T-cell (primary cell): ENCODE data around the gene JSRP1. TPM values are rescaled to one million over a fixed set of nuclear protein-coding genes. Genes with fewer than 3 reads are reported as not detected.

Experiments
- ATAC-seq, 4 experiments: fragments of 200-7000 bp in 3 of 4; fragments of 150-1000 bp in 1 of 4; cut with Tn5 transposase; replicated peaks in 1 of 4; 1 replicate in 3 of 4; 2 replicates in 1 of 4; pipeline ENCODE4 v1.10.0; 2021; ENCODE audit warnings: moderate library complexity in 3 of 4, mild to moderate bottlenecking in 2 of 4, moderate number of reproducible peaks in 1 of 4
- CTCF ChIA-PET, 2 donors: fragments of 300-600 bp; sonication (Branson Sonifier 250); formaldehyde crosslinking; loops; one replicate each; lab custom pipeline; 2022; ENCODE audit warnings: antibody characterized with exemption in 2 of 2; lab: Charles Lee
- POLR2A ChIA-PET, 2 donors: fragments of 300-600 bp; sonication (Branson Sonifier 250); formaldehyde crosslinking; loops; one replicate each; lab custom pipeline; 2022; ENCODE audit warnings: antibody characterized with exemption in 2 of 2; lab: Charles Lee
- DNase-seq, 35 experiments: peaks; one replicate each; pipeline versions ENCODE4 v3.0.0 to v3.0.0-alpha.2; 2013 to 2023
- H3K27ac ChIP-seq: one replicate; pipeline ENCODE4 v1.5.1; 2013; ENCODE audit warnings: low read length
- H3K27me3 ChIP-seq, 2 experiments: replicated peaks in 1 of 2; 1 replicate in 1 of 2; 2 replicates in 1 of 2; pipeline versions ENCODE4 v1.6.1 to v1.7.0; 2013; ENCODE audit warnings: low read length in 1 of 2, mixed read lengths in 1 of 2; ENCODE audit not compliant: control insufficient read depth in 2 of 2, insufficient read depth in 2 of 2; ENCODE audit errors: extremely low read depth in 1 of 2
- H3K36me3 ChIP-seq, 2 donors: 1 replicate in 1 of 2; 2 replicates in 1 of 2; pipeline versions ENCODE4 v1.6.1 to v1.7.0; 2013; ENCODE audit warnings: low read length in 1 of 2; ENCODE audit not compliant: control insufficient read depth in 2 of 2, insufficient read depth in 1 of 2; ENCODE audit errors: extremely low read depth in 1 of 2
- H3K4me1 ChIP-seq, 2 experiments: 1 replicate in 1 of 2; 2 replicates in 1 of 2; pipeline versions ENCODE4 v1.6.1 to v1.7.0; 2013; ENCODE audit warnings: low read length in 2 of 2, mixed read lengths in 1 of 2; ENCODE audit not compliant: insufficient read depth in 2 of 2, control insufficient read depth in 1 of 2; ENCODE audit errors: extremely low read depth in 1 of 2
- H3K4me3 ChIP-seq, 2 donors: 1 replicate in 1 of 2; 2 replicates in 1 of 2; pipeline versions ENCODE4 v1.5.1 to v1.7.0; 2013; ENCODE audit warnings: mild to moderate bottlenecking in 2 of 2, low read length in 1 of 2, moderate library complexity in 1 of 2; ENCODE audit not compliant: control insufficient read depth in 1 of 2; ENCODE audit errors: extremely low read depth in 1 of 2
- H3K9me3 ChIP-seq: 2 replicates; pipeline ENCODE4 v1.7.0; 2013
- H3K27ac Mint-ChIP-seq, 2 donors: one replicate each; pipeline ENCODE4 v1.8.0; 2020 to 2021; ENCODE audit warnings: mild to moderate bottlenecking in 2 of 2, mixed read lengths in 2 of 2
- H3K27me3 Mint-ChIP-seq, 2 donors: one replicate each; pipeline ENCODE4 v1.8.0; 2021 to 2022; ENCODE audit warnings: mixed read lengths in 2 of 2
- H3K36me3 Mint-ChIP-seq: one replicate; pipeline ENCODE4 v1.8.0; 2021; ENCODE audit warnings: mixed read lengths
- H3K4me1 Mint-ChIP-seq, 3 donors: one replicate each; pipeline ENCODE4 v1.8.0; 2020 to 2022; ENCODE audit warnings: mixed read lengths in 3 of 3, mild to moderate bottlenecking in 1 of 3
- H3K4me3 Mint-ChIP-seq, 3 donors: one replicate each; pipeline ENCODE4 v1.8.0; 2020 to 2022; ENCODE audit warnings: mild to moderate bottlenecking in 3 of 3, mixed read lengths in 3 of 3, moderate library complexity in 3 of 3
- H3K9me3 Mint-ChIP-seq, 3 donors: one replicate each; pipeline ENCODE4 v1.8.0; 2020 to 2022; ENCODE audit warnings: mixed read lengths in 3 of 3
- WGBS: methylation state at CpG from one replicate; pipeline ENCODE4 v1.1.5; 2013; ENCODE audit warnings: missing lambda C conversion rate; ENCODE audit not compliant: insufficient coverage; 5-methylcytosine and 5-hydroxymethylcytosine counted together
- total RNA-seq, 35 experiments: library from RNA in 6 of 35; stranded (reverse) in 6 of 35; fragments of 120-200 nt in 1 of 35; gene quantifications; one replicate each; pipeline versions ENCODE4 v1.2.1 to v1.2.4 and lab custom pipeline; 2013 to 2026

JSRP1 gene
- total RNA-seq, 5 donors from 2014 or later (not counting 1 experiment from before 2014, with no cell fraction given), result 0.42 to 1.5 (median 1.0) TPM; not detected in 1

DNA sequence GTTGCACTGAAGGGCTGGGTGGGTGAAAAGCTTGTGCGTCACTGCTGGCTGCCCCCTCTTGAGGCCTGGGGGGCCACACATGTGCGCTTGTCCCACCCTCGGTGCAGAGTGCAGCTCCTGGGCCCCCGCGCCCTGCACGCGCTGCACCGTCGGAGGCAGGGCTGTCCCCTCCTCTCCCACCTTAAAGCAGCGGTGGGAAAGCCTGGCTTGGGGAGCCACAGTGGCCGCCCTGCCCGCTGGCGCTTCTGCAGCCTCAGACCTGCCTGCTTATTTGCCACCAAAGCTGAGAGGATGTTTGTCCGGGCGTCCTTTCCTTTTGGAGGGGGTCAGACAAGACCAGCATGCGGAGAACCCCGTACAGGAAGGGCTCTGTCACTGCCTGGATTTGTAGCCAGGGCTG lies 46.8 kb downstream of the JSRP1 start:
- Mint-ChIP-seq H3K36me3 (peaks cover 15% of the 10 kb centered on the region), H3K4me3 (no peak overlapping the region), H3K9me3 (no peaks in the 10 kb centered on the region), H3K4me1 (no peaks in the 10 kb centered on the region), H3K27me3 (no peaks in the 10 kb centered on the region), H3K27ac (no peak overlapping the region)
- Histone ChIP-seq H3K4me3 (no peak overlapping the region), H3K27ac (no peak overlapping the region), H3K27me3 (no peaks in the 10 kb centered on the region), H3K4me1 (peaks cover 0 to 4% of the 10 kb centered on the region in 2 experiments), H3K9me3 (no peaks in the 10 kb centered on the region), H3K36me3 (peaks cover 14 to 71% of the 10 kb centered on the region in 2 donors)
- ATAC-seq (no peak), DNase-seq (no peak)
- WGBS, result 97% methylated on average over 9 of the region's 17 CpGs
- ChIA-PET CTCF (no interaction called here), POLR2A (interaction anchor here in 1 of 2 donors (0.7 kb wide), 1 partner anchor 207 kb away, joined by 7 read pairs; no protein-coding TSS in a partner anchor)

GRCh38 chr19:2208975-2209374 lies 47.2 kb downstream of the JSRP1 start:
- H3K4me1 Mint-ChIP-seq, result no peaks in the 10 kb centered on the region
- no peak overlapping the region for H3K4me3 Mint-ChIP-seq
- 94% methylated on average over 9 of the region's 10 CpGs for WGBS
- H3K36me3 Mint-ChIP-seq, result peaks cover 19% of the 10 kb centered on the region
- POLR2A ChIA-PET, result interaction anchor here in 1 of 2 donors (0.7 kb wide), 1 partner anchor 207 kb away, joined by 7 read pairs; no protein-coding TSS in a partner anchor
- CTCF ChIA-PET, result no interaction called here
- Histone ChIP-seq H3K4me1 (peaks cover 0 to 3% of the 10 kb centered on the region in 2 experiments), H3K27me3 (no peaks in the 10 kb centered on the region), H3K36me3 (peaks cover 14 to 67% of the 10 kb centered on the region in 2 donors), H3K9me3 (no peaks in the 10 kb centered on the region), H3K4me3 (no peak overlapping the region), H3K27ac (no peak overlapping the region)
- H3K9me3 Mint-ChIP-seq, result no peaks in the 10 kb centered on the region
- ATAC-seq (no peak), DNase-seq (no peak)
- no peaks in the 10 kb centered on the region for H3K27me3 Mint-ChIP-seq
- no peak overlapping the region for H3K27ac Mint-ChIP-seq

GRCh38 chr19:2207991-2208860 lies 48.0 kb downstream of the JSRP1 start:
- Mint-ChIP-seq H3K27ac (no peak overlapping the region), H3K4me3 (no peak overlapping the region), H3K4me1 (no peaks in the 10 kb centered on the region), H3K27me3 (no peaks in the 10 kb centered on the region), H3K36me3 (peaks cover 16% of the 10 kb centered on the region), H3K9me3 (no peaks in the 10 kb centered on the region)
- peaks cover 14 to 69% of the 10 kb centered on the region in 2 donors for H3K36me3 ChIP-seq
- no peak overlapping the region for H3K4me3 ChIP-seq
- POLR2A ChIA-PET, result no interaction called here
- DNase-seq, result peak in 5 of 35 experiments; percentile 13 to 38 (median 23)
- no peak overlapping the region for H3K27ac ChIP-seq
- ATAC-seq, result peak in 2 of 4 experiments; percentile 46 to 62
- peaks cover 0 to 3% of the 10 kb centered on the region in 2 experiments for H3K4me1 ChIP-seq
- H3K27me3 ChIP-seq, result no peaks in the 10 kb centered on the region
- 97% methylated on average over 10 of the region's 36 CpGs for WGBS
- CTCF ChIA-PET, result no interaction called here
- H3K9me3 ChIP-seq, result no peaks in the 10 kb centered on the region

- no peak overlapping the region for H3K4me3 ChIP-seq
- H3K27ac ChIP-seq, result no peak overlapping the region
- Mint-ChIP-seq H3K27ac (no peak overlapping the region), H3K9me3 (no peaks in the 10 kb centered on the region), H3K36me3 (peaks cover 14% of the 10 kb centered on the region), H3K4me3 (no peak overlapping the region), H3K4me1 (no peaks in the 10 kb centered on the region), H3K27me3 (no peaks in the 10 kb centered on the region)
- DNase-seq (no peak), ATAC-seq (no peak)
- peaks cover 16 to 60% of the 10 kb centered on the region in 2 donors for H3K36me3 ChIP-seq
- peaks cover 0 to 3% of the 10 kb centered on the region in 2 experiments for H3K4me1 ChIP-seq
- CTCF ChIA-PET, result interaction anchor here in 1 of 2 donors (0.6 kb wide), 1 partner anchor 49 kb away, joined by 4 read pairs; no protein-coding TSS in a partner anchor
- H3K27me3 ChIP-seq, result no peaks in the 10 kb centered on the region
- POLR2A ChIA-PET, result no interaction called here
- no peaks in the 10 kb centered on the region for H3K9me3 ChIP-seq
- 98% methylated on average over 8 of the region's 15 CpGs for WGBS
These were observed 49.2 kb downstream of the JSRP1 start for GRCh38 chr19:2207008-2207407.

- Mint-ChIP-seq H3K4me3 (no peak overlapping the region), H3K27me3 (no peaks in the 10 kb centered on the region), H3K36me3 (peaks cover 10% of the 10 kb centered on the region), H3K9me3 (no peaks in the 10 kb centered on the region), H3K4me1 (peaks cover 0 to 5% (median 4%) of the 10 kb centered on the region in 3 donors), H3K27ac (no peak overlapping the region)
- Histone ChIP-seq H3K27me3 (no peaks in the 10 kb centered on the region), H3K4me1 (no peaks in the 10 kb centered on the region), H3K4me3 (no peak overlapping the region), H3K9me3 (no peaks in the 10 kb centered on the region), H3K27ac (no peak overlapping the region), H3K36me3 (peaks cover 17 to 26% of the 10 kb centered on the region in 2 donors)
- DNase-seq (no peak), ATAC-seq (no peak)
- CTCF ChIA-PET, result no interaction called here
- whole genome bisulfite sequencing, result 90% methylated on average over 14 of the region's 15 CpGs
- POLR2A ChIA-PET, result no interaction called here
These were observed 53.9 kb downstream of the JSRP1 start for GRCh38 chr19:2202366-2202765.
